HG03196 (cell line): ENCODE data around the gene COL25A1.

Experiments
- ATAC-seq: cut with Tn5 transposase; IDR thresholded peaks from one replicate; pipeline ENCODE4 v1.9.1; 2021; ENCODE audit not compliant: unreplicated experiment

The COL25A1 gene

GRCh38 chr4:108831291-108831690, 471.2 kb downstream of the COL25A1 start:
- ATAC-seq, result no peak

GRCh38 chr4:108830509-108831244, 471.8 kb downstream of the COL25A1 start:
- peak; percentile 66 for ATAC-seq

DNA sequence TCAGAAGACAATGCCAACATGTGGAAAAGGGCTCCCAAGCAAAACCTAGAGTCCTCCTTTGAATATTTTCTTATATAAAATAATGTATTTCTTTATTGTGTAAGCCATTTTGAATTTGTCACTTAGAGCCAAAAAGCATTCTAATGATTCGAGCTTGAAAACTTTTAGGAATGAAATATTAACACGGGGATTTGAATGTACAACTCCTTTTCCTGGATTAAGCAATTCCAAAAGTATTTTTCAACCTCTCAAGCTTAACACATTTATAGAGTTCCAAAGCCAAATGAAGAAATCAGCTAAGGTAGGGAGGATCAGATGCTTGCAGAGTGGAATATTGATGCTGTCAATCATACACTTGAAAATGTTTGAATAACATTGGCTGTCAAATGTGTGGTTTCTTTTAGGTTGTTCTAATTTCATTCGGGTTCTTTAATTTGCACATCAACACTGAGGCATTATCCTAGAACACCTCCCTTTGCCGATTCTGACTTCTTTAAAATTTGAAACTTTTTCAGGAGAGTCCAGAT, 472.4 kb downstream of the COL25A1 start:
- ATAC-seq, result no peak

GRCh38 chr4:108828620-108829019, 473.8 kb downstream of the COL25A1 start:
- no peak for ATAC-seq

GRCh38 chr4:108825737-108826136, 476.7 kb downstream of the COL25A1 start:
- ATAC-seq, result no peak

DNA sequence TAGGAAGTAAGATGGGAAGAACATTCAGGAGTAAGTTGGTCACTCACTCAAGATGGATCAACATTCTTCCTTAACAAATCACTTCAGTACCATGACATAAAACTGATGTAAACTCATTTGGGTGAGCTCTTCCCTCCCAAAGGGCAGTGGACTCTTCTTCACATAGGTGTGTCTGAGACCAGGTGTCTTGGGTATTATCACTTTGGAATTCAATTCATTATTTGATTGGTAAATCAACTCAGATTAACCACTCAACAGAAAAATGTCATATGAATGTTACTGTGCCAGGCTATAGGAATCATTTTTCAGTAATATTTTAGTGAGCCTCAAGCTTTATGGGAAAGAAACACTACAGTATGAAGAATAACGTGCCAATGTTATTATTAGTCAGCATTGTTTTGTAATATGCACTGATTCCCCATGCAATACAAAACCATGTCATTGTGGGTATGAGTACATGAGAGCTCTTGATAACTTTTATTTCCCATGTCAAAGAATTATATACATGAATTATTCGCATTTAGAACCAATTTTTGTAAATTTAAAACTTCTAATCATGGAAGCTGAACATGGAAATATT, 481.0 kb downstream of the COL25A1 start:
- ATAC-seq, result no peak

DNA sequence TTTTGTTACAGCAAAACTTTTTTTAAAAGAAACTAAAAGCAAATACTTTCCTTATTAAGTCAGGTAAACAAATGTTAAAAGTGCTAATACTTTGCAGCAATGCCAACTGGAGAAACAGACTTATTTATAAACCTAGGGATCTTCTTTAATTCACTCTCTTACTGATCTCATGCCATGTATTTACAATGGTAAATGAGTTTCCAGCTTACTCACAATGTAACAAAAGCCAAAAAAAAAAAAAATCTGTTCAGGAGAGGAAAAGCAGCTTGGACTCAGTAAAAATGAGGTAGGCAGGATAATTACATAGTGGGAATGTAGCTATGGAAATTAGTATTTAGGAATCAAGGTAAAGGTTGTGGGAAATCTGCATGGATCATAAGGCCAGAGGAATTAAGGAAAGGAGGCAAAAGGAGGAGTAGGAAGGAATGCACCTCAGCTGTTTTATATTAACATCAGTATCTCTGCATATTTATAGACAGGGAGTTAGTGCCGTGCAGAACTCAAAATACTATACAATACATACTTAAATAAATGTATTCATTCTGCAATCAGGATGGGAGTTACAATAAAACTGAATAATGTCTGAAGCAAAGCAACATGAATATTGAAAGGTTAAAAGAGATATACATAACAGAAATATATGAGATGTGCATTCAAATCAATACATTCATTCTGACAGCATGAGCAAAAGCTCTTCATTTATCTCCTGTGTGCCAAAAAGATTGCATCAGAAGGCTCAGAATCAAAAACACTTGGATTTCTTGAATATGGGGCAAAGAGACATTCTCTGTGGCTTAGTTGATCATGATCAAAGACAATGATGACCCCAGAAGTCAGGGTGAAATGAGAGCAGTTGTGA, 481.7 kb downstream of the COL25A1 start:
- no peak for ATAC-seq

- no peak for ATAC-seq
These were observed 488.1 kb downstream of the COL25A1 start for GRCh38 chr4:108814326-108814725.

DNA sequence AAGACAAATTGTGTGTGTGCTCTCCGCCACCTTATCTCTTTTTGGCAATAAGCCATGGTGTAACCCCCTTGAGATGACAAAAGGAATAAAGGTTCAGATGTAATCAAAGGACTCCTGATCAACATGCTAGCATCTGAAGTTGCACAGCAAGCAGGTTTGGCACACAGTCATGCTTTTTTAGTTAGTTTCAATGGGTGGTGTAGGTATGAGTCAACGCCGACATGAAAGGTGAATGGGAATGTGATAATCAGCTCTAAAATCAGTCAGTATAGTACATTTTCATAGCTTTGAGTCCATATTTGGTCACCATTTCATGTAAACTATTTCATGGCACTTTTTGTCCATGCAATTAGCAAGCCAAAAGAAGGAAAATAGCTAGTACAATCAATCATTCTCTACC, 489.2 kb downstream of the COL25A1 start:
- ATAC-seq, result no peak

DNA sequence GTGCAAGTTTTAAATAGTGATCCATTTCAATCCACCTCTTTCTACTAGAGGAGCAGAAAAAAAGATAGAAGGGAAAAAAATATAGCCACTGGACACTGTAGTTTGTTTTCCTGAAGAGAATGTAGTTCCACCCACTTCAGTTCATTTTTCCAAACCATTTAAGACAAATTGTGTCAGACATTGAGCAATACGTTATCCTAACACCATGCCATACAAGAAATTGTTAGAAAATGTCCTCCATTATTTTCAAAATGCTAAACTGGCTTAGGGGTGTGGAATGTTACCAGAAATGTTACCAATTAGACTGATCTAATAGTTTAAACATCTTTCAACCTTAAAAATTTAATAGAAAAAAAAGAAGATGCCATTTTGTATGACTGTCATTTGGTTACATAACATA, 491.0 kb downstream of the COL25A1 start:
- ATAC-seq, result no peak

GRCh38 chr4:108810087-108810486, 492.4 kb downstream of the COL25A1 start:
- ATAC-seq, result no peak

DNA sequence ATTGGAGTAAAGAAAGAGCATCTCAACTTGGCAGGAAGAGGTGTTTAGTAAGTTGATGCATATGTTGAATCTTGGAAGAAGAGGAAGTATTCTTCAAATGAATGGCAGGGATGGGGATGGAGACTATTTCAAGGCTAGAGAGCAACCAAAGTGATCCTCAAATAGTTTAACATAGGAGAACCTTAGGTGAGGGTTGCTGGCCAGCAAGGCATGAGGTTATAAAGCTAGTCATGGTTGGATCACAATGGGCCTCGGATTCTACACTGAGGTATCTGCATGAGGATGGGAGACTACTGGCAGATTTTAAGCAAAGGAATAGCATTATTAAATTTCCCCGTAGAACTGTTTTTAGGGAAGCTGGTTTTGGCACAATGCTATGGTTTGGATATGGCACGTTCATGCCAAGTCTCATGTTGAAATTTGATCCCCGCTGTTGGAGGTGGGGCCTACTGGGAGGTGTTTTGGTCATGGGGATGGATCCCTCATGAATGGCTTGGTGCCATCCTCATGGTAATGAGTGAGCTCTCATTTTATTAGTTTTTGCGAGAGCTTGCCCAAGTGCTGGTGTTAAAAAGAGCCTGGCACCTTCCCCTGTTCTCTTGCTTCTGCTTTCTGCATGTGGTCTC, 497.7 kb downstream of the COL25A1 start:
- ATAC-seq, result no peak

DNA sequence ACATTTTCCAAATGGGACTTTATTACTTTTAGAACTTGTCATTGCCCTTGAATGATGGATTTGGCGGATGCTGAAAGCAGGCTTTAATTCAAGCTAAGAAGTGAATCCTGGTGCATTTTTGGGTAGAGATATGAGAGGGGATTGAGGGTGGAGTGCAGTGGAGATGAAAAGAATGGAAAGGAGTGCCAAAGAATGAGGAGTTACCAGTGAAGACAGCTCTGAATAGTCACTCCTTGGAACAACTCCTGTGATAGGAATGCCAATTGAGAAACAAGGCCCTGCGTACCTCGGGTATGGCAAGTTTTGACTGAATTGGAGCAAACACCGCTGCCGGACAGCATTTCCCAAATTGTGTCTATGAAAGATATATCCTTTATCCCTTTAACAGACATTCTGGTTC, 503.2 kb downstream of the COL25A1 start:
- ATAC-seq, result no peak

DNA sequence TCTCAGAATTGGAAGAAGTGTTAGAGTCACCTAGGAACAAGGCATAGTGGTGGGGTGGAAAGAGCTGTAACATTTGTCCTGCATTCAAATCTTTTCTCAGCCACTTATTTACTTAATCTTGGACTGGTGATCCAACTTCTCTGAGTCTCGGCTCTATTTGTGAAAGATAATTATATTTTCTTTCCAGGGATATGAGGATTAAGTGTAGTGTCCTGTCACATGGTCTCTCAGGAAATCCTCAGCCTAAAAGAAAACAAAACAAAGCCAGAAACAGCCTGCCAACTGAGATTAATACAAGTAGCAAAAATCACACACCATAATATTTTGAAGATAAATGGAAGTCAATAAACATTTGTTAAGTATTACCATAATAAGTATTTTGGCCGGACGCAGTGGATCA, 506.3 kb downstream of the COL25A1 start:
- no peak for ATAC-seq

GRCh38 chr4:108795733-108796132, 506.7 kb downstream of the COL25A1 start:
- ATAC-seq, result no peak

DNA sequence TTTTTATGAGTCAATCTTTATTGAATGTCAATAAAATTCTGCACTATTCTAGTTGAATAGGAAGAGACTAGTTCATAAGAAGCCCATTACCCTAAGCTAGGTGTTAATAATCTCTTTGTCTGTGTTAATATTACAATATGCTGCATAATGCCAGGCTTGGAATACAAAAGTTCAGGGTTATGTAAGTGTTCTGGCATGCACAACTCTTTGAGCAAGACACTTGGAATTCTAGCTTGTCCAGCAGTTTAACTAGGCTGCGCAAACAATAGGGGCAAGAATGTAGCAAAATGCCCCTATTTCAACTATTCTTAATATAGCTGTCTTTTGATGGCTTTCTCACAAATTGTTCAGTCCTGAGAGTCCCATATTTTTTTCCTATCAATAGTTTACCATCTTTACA, 508.3 kb downstream of the COL25A1 start:
- no peak for ATAC-seq

DNA sequence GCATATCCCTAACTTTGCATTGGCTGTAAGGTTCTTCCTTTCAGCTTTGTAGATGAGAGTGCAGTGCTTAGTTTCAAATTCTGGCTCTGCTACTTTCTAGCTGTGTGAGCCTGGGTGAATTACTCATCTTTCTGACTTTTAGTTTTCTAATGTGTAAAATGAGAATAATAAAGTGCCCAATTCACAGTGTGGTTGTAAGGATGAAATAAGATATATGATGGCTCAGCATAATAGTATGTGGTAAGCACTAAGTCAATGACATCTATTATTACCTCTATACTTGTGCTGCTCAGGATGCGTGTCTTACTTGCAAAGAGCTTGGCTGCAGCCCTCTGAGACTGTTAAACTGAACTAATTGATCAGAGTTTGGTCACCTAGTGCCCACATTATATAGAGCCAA, 509.0 kb downstream of the COL25A1 start:
- no peak for ATAC-seq

DNA sequence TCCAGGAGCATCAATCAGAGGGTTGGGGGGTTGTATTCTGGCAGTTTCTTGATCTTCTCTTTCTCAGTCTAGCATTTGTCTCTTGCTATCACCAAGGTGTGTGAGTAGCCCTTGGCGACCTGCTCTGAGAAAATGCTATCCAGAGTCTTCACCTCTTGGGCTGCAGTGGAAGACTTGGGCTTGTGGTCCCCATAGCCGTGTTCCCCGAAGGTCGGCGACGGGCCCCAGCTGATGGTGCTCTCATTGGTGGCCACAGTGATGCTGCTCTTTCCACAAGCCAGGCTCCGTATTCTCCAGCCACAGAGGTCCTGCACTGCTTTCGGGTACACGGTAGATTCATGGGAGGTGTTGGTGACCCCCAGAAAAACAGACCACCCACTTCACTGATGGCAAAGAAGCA, 513.7 kb downstream of the COL25A1 start:
- no peak for ATAC-seq

DNA sequence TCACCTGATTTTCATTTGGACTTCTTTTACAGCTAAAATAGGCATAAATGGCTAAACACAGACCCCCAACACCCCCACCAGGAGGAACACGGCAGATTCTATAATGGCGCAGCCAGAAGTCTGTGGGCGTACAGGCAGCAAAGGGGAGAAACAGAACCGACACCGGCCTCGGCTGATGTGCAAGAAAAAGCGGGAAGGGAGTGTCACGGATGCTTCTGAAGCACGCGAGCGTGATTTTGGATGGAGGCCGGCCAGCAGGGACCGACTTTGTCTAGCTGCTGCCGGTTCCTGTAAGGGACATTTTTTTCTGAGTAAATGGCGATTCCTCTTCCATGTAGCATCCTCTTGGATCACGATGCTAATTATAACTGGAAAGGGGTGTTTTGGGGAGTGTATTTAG, 514.7 kb downstream of the COL25A1 start:
- ATAC-seq, result no peak

DNA sequence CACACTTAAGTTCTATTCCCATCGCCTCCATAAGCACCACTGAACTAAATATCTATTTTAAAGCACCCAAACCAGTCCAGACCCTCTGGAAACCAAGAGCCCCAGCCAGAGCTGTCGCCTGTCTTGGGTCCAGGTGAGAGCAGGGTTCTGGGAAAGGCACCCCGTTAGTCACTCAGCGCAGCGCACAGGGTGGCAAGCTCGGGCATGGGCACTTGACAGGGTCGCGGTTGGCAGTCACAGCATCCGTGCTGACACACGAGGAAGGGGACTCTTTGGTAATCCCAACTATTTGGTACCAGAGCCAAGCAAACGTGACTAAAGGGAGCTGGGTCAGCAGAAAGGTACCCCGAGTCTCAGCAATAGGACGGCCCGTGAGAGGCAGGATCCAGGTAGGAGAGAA, 515.4 kb downstream of the COL25A1 start:
- ATAC-seq, result no peak

GRCh38 chr4:108786351-108786750, 516.1 kb downstream of the COL25A1 start:
- ATAC-seq, result no peak
